ENCODE data around the gene NFE2L2. TPM values are rescaled to one million over a fixed set of nuclear protein-coding genes. Genes with fewer than 3 reads are reported as not detected.

NFE2L2 gene
- total RNA-seq, 2 donors from 2014 or later: 98.6 to 126 TPM

- TF ChIP-seq CTCF (IDR thresholded peaks at IDR 0.05) (no peak), POLR2A (IDR thresholded peaks at IDR 0.05) (no peak), POLR2AphosphoS5 (IDR thresholded peaks at IDR 0.05) (no peak)
- WGBS: 71% methylated on average over 2 of the region's 2 CpGs
- no peak overlapping the region for H3K4me3 ChIP-seq
- H3K27me3 ChIP-seq (replicated peaks; ENCODE audit: insufficient read depth): no peaks in the 10 kb centered on the region
- H3K4me1 ChIP-seq (replicated peaks): peaks cover 14% of the 10 kb centered on the region
- DNase-seq (ENCODE audit: low spot score): no peak
- no peak overlapping the region for H3K27ac ChIP-seq
- intact Hi-C loops (cut with DNase I): no loop called here
- no peaks in the 10 kb centered on the region for H3K36me3 ChIP-seq
- H3K9me3 ChIP-seq: no peaks in the 10 kb centered on the region
Observed at GRCh38 chr2:177255227-177255601, 9.3 kb downstream of the NFE2L2 start.

DNA sequence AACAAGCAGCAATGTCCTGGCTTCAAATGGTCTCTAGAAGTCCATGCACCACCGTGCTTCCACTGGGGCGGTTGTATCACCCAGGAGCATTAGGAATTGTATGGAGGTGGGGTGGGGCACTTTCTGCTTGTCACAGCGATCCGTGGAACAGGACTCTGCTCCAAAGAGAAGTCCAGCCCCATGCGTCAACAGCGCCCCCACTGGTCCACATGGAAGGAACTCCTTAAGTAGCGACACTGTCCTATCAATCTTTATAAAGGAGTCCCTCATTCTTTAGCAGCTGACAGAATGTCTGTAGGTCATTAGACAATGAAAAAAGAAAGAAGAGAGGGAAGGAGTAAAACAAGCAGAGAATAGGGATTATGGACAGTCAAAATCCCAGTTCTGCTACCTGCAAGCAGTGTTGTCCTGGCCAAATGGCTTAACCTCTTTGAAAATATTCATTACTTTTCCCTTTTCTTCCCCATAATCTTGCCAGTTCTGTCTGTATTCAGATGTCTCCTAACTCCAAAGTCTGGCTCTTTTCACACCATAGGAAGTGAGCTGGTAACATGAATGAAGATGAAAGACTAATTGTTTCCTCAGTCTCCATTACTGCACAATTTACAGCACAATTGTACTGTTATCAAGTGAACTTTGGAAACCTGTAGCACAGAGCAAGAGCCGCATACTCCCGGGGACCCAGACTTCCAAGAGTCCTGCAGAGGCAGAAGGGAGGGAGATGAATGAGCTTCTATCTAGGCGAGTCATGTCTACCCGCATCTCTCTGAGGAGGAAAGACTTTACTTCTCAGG is 9.9 kb downstream of the NFE2L2 start:
- Histone ChIP-seq H3K27ac (no peak overlapping the region), H3K27me3 (replicated peaks; ENCODE audit: insufficient read depth) (no peaks in the 10 kb centered on the region), H3K9me3 (no peaks in the 10 kb centered on the region), H3K4me1 (replicated peaks) (peaks cover 14% of the 10 kb centered on the region), H3K4me3 (no peak overlapping the region), H3K36me3 (no peaks in the 10 kb centered on the region)
- WGBS: 58% methylated on average over 11 of the region's 11 CpGs
- DNase-seq (ENCODE audit: low spot score): no peak
- intact Hi-C loops (cut with DNase I): no loop called here
- no peak for TF ChIP-seq CTCF (IDR thresholded peaks at IDR 0.05)
- TF ChIP-seq POLR2A (IDR thresholded peaks at IDR 0.05): no peak
- TF ChIP-seq POLR2AphosphoS5 (IDR thresholded peaks at IDR 0.05): no peak

DNA sequence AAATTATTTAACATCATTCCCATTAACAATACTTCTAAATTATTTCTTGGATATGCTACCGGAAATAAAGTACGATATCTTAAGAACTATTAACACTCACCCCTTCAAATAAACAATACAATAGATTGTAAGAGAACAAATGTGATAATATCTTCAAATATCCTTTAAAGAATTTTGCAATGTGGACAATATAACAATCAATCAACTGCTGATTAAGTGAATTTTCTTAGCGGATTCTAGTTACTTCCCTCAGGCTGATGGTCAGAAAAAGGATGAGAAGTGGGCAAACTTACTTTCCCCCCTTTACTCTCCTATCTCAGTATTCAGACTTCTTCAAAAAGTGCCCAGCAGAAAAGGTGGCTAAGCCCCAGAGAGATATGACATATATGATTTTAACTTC is 10.8 kb downstream of the NFE2L2 start:
- peaks cover 14% of the 10 kb centered on the region for H3K4me1 ChIP-seq (replicated peaks)

GRCh38 chr2:177252808-177253531 is 11.6 kb downstream of the NFE2L2 start:
- DNase-seq (ENCODE audit: low spot score): no peak
- H3K4me3 ChIP-seq: no peak overlapping the region
- H3K9me3 ChIP-seq: no peaks in the 10 kb centered on the region
- no peak overlapping the region for H3K27ac ChIP-seq
- TF ChIP-seq POLR2A (IDR thresholded peaks at IDR 0.05) (no peak), CTCF (IDR thresholded peaks at IDR 0.05) (no peak), POLR2AphosphoS5 (IDR thresholded peaks at IDR 0.05) (no peak)
- intact Hi-C loops (cut with DNase I): no loop called here
- 86% methylated on average over 5 of the region's 5 CpGs for WGBS
- H3K27me3 ChIP-seq (replicated peaks; ENCODE audit: insufficient read depth): no peaks in the 10 kb centered on the region
- H3K36me3 ChIP-seq: no peaks in the 10 kb centered on the region
- H3K4me1 ChIP-seq (replicated peaks): peaks cover 14% of the 10 kb centered on the region

More for the DNA sequence above, 10.8 kb downstream of the NFE2L2 start:
- DNase-seq (ENCODE audit: low spot score): no peak
- intact Hi-C loops (cut with DNase I): no loop called here
- TF ChIP-seq CTCF (IDR thresholded peaks at IDR 0.05) (no peak), POLR2A (IDR thresholded peaks at IDR 0.05) (no peak)
- 31% methylated on average over 3 of the region's 3 CpGs for whole genome bisulfite sequencing
- Histone ChIP-seq H3K36me3 (no peaks in the 10 kb centered on the region), H3K9me3 (no peaks in the 10 kb centered on the region), H3K27ac (no peak overlapping the region), H3K27me3 (replicated peaks; ENCODE audit: insufficient read depth) (no peaks in the 10 kb centered on the region), H3K4me3 (no peak overlapping the region)
